Activated T-cell treated with anti-CD3 and anti-CD28 coated beads, Interleukin-2, amount 50 U/mL, for 24 hours (primary cell): Measurements from ENCODE around the gene MYL12A.
"Not testable (repeated sequence)": the region's sequence is repeated elsewhere in the genome, so short reads cannot be mapped to it uniquely, and the experiment has no call there.

Source experiments
- DNase-seq: peaks from one replicate; pipeline ENCODE4 v3.0.0-alpha.2; 2020
- H3K27ac Mint-ChIP-seq: 2 replicates; pipeline ENCODE4 v1.8.0; 2020; ENCODE audit warnings: mild to moderate bottlenecking, mixed read lengths
- H3K27me3 Mint-ChIP-seq: 2 replicates; pipeline ENCODE4 v1.8.0; 2020; ENCODE audit warnings: mixed read lengths
- H3K36me3 Mint-ChIP-seq: 2 replicates; pipeline ENCODE4 v1.8.0; 2020; ENCODE audit warnings: low read depth, mixed read lengths
- H3K4me1 Mint-ChIP-seq: 2 replicates; pipeline ENCODE4 v1.8.0; 2020; ENCODE audit warnings: low read depth, mixed read lengths
- H3K4me3 Mint-ChIP-seq: 2 replicates; pipeline ENCODE4 v1.8.0; 2020; ENCODE audit warnings: mild to moderate bottlenecking, moderate library complexity, mixed read lengths
- H3K9me3 Mint-ChIP-seq: 2 replicates; pipeline ENCODE4 v1.8.0; 2020; ENCODE audit warnings: mixed read lengths

Gene MYL12A

DNA sequence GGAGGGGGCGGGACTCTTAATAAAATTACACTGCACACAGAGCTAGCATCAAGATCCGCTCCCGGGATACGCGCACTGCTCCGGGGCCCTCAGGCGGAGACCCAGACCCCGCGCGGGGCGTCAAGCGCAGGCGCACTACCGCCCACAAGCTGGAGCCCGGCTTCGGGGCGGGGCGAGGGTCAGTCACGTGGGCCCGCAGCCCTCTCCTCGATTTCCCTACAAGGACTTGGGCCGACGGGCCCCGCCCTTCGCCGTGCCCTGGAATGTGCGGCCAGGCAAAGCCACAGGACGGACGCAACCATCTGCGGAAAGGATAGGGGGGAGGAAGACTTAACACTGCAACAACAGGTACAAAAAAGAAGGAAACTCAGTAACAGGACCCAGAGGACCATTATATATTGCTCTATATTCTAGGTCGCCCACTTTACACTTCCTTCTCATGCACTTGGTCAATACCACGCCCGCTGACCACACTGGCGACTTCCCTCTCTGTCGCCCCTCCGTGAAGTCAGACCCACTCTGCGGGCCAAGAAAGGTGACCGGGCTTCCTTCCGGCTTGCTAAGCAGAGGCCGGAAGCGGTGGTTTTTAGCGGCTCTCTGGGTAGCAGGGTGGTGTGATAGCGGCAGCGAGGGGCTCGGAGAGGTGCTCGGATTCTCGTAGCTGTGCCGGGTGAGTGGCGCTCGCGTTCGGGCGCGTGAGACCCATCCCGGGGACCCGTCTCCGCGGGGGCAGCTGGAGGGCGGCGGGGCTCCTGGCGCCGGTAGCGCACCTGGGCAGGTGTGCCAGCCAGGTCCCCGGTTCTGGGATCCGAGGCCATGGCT is at the start of gene MYL12A:
TSS of gene MYL12A (plus strand) at position 562 of the 822 bp plus-strand sequence. CDS start 5,447 bp downstream, outside the sequence.
- H3K27me3 Mint-ChIP-seq, result no peaks in the 10 kb centered on the region
- H3K4me3 Mint-ChIP-seq, result peak within 1 kb of the TSS; percentile 95
- H3K36me3 Mint-ChIP-seq, result peaks cover 61% of the 10 kb centered on the region
- peak; percentile 97 for DNase-seq
- H3K9me3 Mint-ChIP-seq, result no peaks in the 10 kb centered on the region
- peaks cover 52% of the 10 kb centered on the region for H3K4me1 Mint-ChIP-seq
- peak within 1 kb of the TSS; percentile 97 for H3K27ac Mint-ChIP-seq

- not testable (repeated sequence) for DNase-seq, H3K27me3 Mint-ChIP-seq, H3K4me1 Mint-ChIP-seq, H3K4me3 Mint-ChIP-seq, H3K9me3 Mint-ChIP-seq, H3K27ac Mint-ChIP-seq, H3K36me3 Mint-ChIP-seq
Measured at GRCh38 chr18:3198260-3198860, 49.2 kb upstream of the MYL12A start.

- no peak overlapping the region for H3K27ac Mint-ChIP-seq
- peaks cover 19% of the 10 kb centered on the region for H3K36me3 Mint-ChIP-seq
- peaks cover 12% of the 10 kb centered on the region for H3K9me3 Mint-ChIP-seq
- no peak overlapping the region for H3K4me3 Mint-ChIP-seq
- DNase-seq, result no peak
- no peaks in the 10 kb centered on the region for H3K27me3 Mint-ChIP-seq
- no peaks in the 10 kb centered on the region for H3K4me1 Mint-ChIP-seq
Measured at GRCh38 chr18:3199942-3200645, 47.5 kb upstream of the MYL12A start.

- Mint-ChIP-seq H3K9me3 (peaks cover 20% of the 10 kb centered on the region), H3K36me3 (peaks cover 36% of the 10 kb centered on the region)
- no peak for DNase-seq
Measured at GRCh38 chr18:3205239-3205638, 42.4 kb upstream of the MYL12A start.

DNA sequence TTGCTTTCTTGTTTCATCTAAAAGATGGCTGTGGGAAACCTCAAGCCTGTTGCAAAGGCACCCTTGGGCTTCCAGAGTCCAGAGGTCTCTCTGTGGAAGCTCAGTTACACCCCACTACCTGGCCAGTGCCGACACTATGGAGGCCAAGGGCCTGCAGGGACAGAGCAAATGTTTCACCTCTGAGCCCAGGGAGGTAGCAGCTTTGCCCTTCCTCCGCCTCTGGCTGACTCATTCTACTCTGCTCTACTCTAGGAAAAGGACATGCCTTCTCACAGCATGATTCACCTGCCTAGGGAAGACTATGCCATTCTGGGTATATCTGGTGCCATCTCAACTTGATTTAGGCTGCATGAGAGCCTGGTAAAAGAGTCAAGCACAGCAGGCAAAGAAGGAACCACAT is 40.0 kb upstream of the MYL12A start:
- Mint-ChIP-seq H3K27me3 (no peaks in the 10 kb centered on the region), H3K27ac (no peak overlapping the region), H3K4me1 (peaks cover 6% of the 10 kb centered on the region)

More at GRCh38 chr18:3205239-3205638, 42.4 kb upstream of the MYL12A start:
- Mint-ChIP-seq H3K27ac (no peak overlapping the region), H3K4me1 (peaks cover 4% of the 10 kb centered on the region), H3K4me3 (no peak overlapping the region), H3K27me3 (no peaks in the 10 kb centered on the region)

GRCh38 chr18:3209859-3210569 is 37.6 kb upstream of the MYL12A start:
- Mint-ChIP-seq H3K4me3 (no peak overlapping the region), H3K27me3 (no peaks in the 10 kb centered on the region), H3K27ac (no peak overlapping the region), H3K4me1 (peaks cover 18% of the 10 kb centered on the region), H3K36me3 (peaks cover 20% of the 10 kb centered on the region), H3K9me3 (peaks cover 9% of the 10 kb centered on the region)
- no peak for DNase-seq

More for the DNA sequence above, 40.0 kb upstream of the MYL12A start:
- peaks cover 32% of the 10 kb centered on the region for H3K36me3 Mint-ChIP-seq
- H3K4me3 Mint-ChIP-seq, result no peak overlapping the region
- peaks cover 20% of the 10 kb centered on the region for H3K9me3 Mint-ChIP-seq
- DNase-seq, result no peak

- H3K9me3 Mint-ChIP-seq, result peaks cover 2% of the 10 kb centered on the region
- H3K4me3 Mint-ChIP-seq, result no peak overlapping the region
- DNase-seq, result no peak
- no peaks in the 10 kb centered on the region for H3K27me3 Mint-ChIP-seq
- H3K36me3 Mint-ChIP-seq, result peaks cover 9% of the 10 kb centered on the region
- no peak overlapping the region for H3K27ac Mint-ChIP-seq
- peaks cover 18% of the 10 kb centered on the region for H3K4me1 Mint-ChIP-seq
Measured at GRCh38 chr18:3211236-3211992, 36.2 kb upstream of the MYL12A start.

GRCh38 chr18:3212657-3213056 is 34.9 kb upstream of the MYL12A start:
- no peaks in the 10 kb centered on the region for H3K9me3 Mint-ChIP-seq
- no peak overlapping the region for H3K27ac Mint-ChIP-seq
- H3K27me3 Mint-ChIP-seq, result no peaks in the 10 kb centered on the region
- no peak for DNase-seq
- peaks cover 18% of the 10 kb centered on the region for H3K4me1 Mint-ChIP-seq
- no peak overlapping the region for H3K4me3 Mint-ChIP-seq
- peaks cover 5% of the 10 kb centered on the region for H3K36me3 Mint-ChIP-seq

DNA sequence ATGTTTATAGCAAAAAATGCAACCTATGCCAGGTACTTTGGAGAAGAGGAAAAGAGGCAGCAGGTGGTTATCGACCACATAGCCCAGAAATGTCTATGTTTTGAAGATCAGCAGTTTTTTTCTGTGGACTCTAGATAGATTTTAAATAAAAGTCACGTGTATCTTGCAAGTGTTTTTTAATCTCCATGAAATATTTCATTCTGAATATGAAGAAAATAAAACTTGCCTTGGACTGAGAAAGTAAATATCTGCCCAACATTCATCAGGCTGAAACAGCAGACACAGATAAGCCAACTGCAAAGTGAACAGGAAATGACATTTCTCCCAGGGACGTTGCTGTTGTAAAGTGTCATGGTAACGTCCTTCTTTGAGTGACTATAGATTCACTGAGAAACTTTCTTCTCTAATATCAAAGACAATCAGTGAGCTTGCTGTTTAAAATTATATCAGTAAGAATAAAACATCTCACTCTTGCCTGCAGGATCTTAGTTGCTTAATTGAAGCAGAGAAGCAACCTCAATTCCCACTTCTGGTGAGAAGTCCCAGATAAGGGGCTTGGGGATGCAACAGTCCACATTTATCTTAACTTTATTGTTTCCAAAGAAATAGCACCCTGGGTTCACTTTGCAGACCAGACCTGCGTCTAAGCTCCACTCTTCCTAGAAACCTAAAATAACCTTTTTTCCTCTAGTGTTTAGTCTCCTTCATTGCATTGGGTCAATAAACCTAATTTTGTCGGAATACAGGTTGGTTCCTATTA is 34.1 kb upstream of the MYL12A start:
- H3K4me1 Mint-ChIP-seq, result peaks cover 18% of the 10 kb centered on the region
- peak overlapping the region; percentile 35 for H3K27ac Mint-ChIP-seq
- no peaks in the 10 kb centered on the region for H3K9me3 Mint-ChIP-seq
- no peak for DNase-seq
- no peak overlapping the region for H3K4me3 Mint-ChIP-seq
- peaks cover 5% of the 10 kb centered on the region for H3K36me3 Mint-ChIP-seq
- H3K27me3 Mint-ChIP-seq, result no peaks in the 10 kb centered on the region

- no peak for DNase-seq
- Mint-ChIP-seq H3K9me3 (no peaks in the 10 kb centered on the region), H3K27me3 (no peaks in the 10 kb centered on the region), H3K4me3 (no peak overlapping the region), H3K36me3 (peaks cover 5% of the 10 kb centered on the region), H3K27ac (no peak overlapping the region), H3K4me1 (peaks cover 16% of the 10 kb centered on the region)
Measured at GRCh38 chr18:3214855-3215637, 32.6 kb upstream of the MYL12A start.

- H3K4me1 Mint-ChIP-seq, result peaks cover 12% of the 10 kb centered on the region
- no peak overlapping the region for H3K4me3 Mint-ChIP-seq
- H3K27me3 Mint-ChIP-seq, result no peaks in the 10 kb centered on the region
- H3K36me3 Mint-ChIP-seq, result peaks cover 5% of the 10 kb centered on the region
- no peak overlapping the region for H3K27ac Mint-ChIP-seq
- DNase-seq, result no peak
- no peaks in the 10 kb centered on the region for H3K9me3 Mint-ChIP-seq
Measured at GRCh38 chr18:3216987-3217386, 30.6 kb upstream of the MYL12A start.

- Mint-ChIP-seq H3K9me3 (no peaks in the 10 kb centered on the region), H3K4me1 (peaks cover 9% of the 10 kb centered on the region), H3K27me3 (no peaks in the 10 kb centered on the region), H3K27ac (no peak overlapping the region), H3K4me3 (no peak overlapping the region), H3K36me3 (peaks cover 5% of the 10 kb centered on the region)
- DNase-seq, result no peak
Measured at GRCh38 chr18:3217948-3218647, 29.5 kb upstream of the MYL12A start.
